ENCODE results near the gene IDI2. TPM values are rescaled to one million over a fixed set of nuclear protein-coding genes. Genes with fewer than 3 reads are reported as not detected.

The IDI2 gene
- total RNA-seq, 1 donor from 2014 or later, result not detected

DNA sequence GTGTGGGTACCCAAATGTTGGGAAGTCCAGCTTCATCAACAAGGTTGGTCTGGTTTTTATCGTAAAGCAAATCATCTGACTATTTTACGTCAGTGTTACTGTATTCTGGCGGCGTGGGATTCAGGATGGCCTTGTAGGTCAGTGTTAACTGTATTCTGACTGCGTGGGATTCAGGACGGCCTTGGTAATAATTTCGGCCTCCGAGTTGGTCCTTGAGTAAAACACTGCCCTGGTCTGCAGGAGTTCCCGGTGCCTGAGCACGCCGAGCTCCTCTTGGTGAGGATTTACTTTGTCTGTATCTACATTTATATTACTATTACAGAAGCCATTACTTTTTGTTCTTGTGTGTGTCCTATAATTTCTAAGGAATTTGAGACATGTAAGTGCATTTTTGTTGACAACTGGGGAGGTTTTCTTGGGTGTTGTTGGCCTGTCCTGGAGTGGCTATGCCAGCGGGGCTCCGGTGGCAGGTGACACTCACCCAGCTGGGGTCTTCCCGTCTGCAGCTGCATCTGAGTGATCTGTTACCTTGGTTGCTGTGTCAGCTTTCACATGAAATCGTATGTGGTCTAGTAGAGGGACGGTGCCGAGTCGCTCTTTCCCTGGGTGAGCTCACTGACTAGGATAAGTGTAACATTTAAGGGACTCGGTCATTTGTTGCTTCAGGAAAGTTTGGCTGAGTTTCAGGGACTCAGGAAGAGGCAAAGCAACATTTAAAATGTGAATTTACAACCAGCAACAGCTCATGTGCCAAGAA, 28.2 kb downstream of the IDI2 start:
- DNase-seq (ENCODE audit: extremely low spot score in 2 of 2), result no peak
- H3K9me3 ChIP-seq, result peaks cover 1% of the 10 kb centered on the region
- H3K4me3 ChIP-seq, result no peak overlapping the region
- TF ChIP-seq POLR2AphosphoS5 (IDR thresholded peaks at IDR 0.05; ENCODE audit: insufficient read depth in 1 of 2, low read depth in 1 of 2), result no peak
- intact Hi-C loops (cut with DNase I), result no loop called here
- H3K4me1 ChIP-seq, result no peaks in the 10 kb centered on the region
- no peak overlapping the region for H3K27ac ChIP-seq
- peaks cover 5 to 94% of the 10 kb centered on the region in 2 donors for H3K36me3 ChIP-seq
- no peaks in the 10 kb centered on the region for H3K27me3 ChIP-seq

GRCh38 chr10:996031-996430, 29.6 kb downstream of the IDI2 start:
- Histone ChIP-seq H3K27me3 (no peaks in the 10 kb centered on the region), H3K4me3 (no peak overlapping the region), H3K9me3 (no peaks in the 10 kb centered on the region), H3K4me1 (no peaks in the 10 kb centered on the region), H3K36me3 (peaks cover 5 to 80% of the 10 kb centered on the region in 2 donors), H3K27ac (no peak overlapping the region)
- intact Hi-C loops (cut with DNase I), result no loop called here
- TF ChIP-seq, protein P1, sequence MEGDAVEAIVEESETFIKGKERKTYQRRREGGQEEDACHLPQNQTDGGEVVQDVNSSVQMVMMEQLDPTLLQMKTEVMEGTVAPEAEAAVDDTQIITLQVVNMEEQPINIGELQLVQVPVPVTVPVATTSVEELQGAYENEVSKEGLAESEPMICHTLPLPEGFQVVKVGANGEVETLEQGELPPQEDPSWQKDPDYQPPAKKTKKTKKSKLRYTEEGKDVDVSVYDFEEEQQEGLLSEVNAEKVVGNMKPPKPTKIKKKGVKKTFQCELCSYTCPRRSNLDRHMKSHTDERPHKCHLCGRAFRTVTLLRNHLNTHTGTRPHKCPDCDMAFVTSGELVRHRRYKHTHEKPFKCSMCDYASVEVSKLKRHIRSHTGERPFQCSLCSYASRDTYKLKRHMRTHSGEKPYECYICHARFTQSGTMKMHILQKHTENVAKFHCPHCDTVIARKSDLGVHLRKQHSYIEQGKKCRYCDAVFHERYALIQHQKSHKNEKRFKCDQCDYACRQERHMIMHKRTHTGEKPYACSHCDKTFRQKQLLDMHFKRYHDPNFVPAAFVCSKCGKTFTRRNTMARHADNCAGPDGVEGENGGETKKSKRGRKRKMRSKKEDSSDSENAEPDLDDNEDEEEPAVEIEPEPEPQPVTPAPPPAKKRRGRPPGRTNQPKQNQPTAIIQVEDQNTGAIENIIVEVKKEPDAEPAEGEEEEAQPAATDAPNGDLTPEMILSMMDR (IDR thresholded peaks at IDR 0.05), result no peak
- no peak for TF ChIP-seq POLR2AphosphoS5 (IDR thresholded peaks at IDR 0.05; ENCODE audit: insufficient read depth in 1 of 2, low read depth in 1 of 2)
- TF ChIP-seq POLR2A (IDR thresholded peaks at IDR 0.05), result no peak
- DNase-seq (ENCODE audit: extremely low spot score in 2 of 2), result no peak

- no peak overlapping the region for H3K4me3 ChIP-seq
- peaks cover 5 to 75% of the 10 kb centered on the region in 2 donors for H3K36me3 ChIP-seq
- TF ChIP-seq POLR2AphosphoS5 (IDR thresholded peaks at IDR 0.05; ENCODE audit: insufficient read depth in 1 of 2, low read depth in 1 of 2), result no peak
- TF ChIP-seq, protein P1 (IDR thresholded peaks at IDR 0.05), result no peak
- no peak for TF ChIP-seq POLR2A (IDR thresholded peaks at IDR 0.05)
- H3K4me1 ChIP-seq, result peaks cover 3% of the 10 kb centered on the region
- H3K27ac ChIP-seq, result no peak overlapping the region
- H3K27me3 ChIP-seq, result no peaks in the 10 kb centered on the region
- intact Hi-C loops (cut with DNase I), result no loop called here
- no peaks in the 10 kb centered on the region for H3K9me3 ChIP-seq
- no peak for DNase-seq (ENCODE audit: extremely low spot score in 2 of 2)
Measured at GRCh38 chr10:995559-995926, 30.1 kb downstream of the IDI2 start.

DNA sequence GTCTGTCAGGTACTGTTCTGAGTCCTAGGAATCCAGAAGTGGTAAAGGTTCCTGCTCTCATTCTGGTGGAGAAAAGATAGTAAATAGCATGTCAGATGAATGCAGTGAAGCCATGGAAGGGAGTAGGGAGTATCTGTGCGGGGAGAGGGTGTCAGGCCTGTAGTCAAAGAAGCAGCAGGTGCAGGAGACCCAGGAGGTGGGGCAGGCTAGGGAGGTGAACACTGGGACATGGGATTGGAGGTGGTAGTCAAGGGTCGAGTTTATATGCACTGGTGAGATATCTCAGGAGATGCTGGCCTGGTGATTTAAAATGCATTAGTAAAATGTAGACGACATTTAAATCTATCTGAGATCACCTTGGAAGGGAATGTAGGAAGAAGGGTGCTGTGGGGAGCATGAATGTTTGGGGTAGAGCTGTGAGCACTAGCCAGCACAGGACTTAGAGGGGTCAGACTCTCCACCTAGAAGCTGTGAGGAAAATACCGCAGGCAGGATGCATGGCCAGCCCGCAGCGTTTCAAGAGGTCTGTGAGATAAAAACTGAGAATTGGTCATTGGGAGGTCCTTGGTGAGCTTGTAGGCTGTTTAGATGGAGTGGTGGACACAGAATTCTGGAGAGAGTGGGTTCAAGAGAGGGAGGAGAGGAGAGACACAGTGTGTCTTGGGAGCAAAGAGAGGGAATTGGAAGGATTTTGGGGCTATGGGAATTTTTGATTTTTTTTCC, 30.7 kb downstream of the IDI2 start:
- Histone ChIP-seq H3K27me3 (no peaks in the 10 kb centered on the region), H3K9me3 (no peaks in the 10 kb centered on the region), H3K36me3 (peaks cover 5 to 70% of the 10 kb centered on the region in 2 donors), H3K4me1 (peaks cover 8% of the 10 kb centered on the region), H3K27ac (no peak overlapping the region), H3K4me3 (no peak overlapping the region)
- TF ChIP-seq POLR2A (IDR thresholded peaks at IDR 0.05) (no peak), POLR2AphosphoS5 (IDR thresholded peaks at IDR 0.05; ENCODE audit: insufficient read depth in 1 of 2, low read depth in 1 of 2) (no peak)
- TF ChIP-seq, protein P1 (IDR thresholded peaks at IDR 0.05), result no peak
- intact Hi-C loops (cut with DNase I), result no loop called here
- DNase-seq (ENCODE audit: extremely low spot score in 2 of 2), result no peak

- intact Hi-C loops (cut with DNase I), result no loop called here
- Histone ChIP-seq H3K4me3 (no peak overlapping the region), H3K27me3 (no peaks in the 10 kb centered on the region), H3K36me3 (peaks cover 5 to 48% of the 10 kb centered on the region in 2 donors), H3K9me3 (no peaks in the 10 kb centered on the region), H3K27ac (no peak overlapping the region), H3K4me1 (peaks cover 20% of the 10 kb centered on the region)
- DNase-seq (ENCODE audit: extremely low spot score in 2 of 2), result no peak
- TF ChIP-seq, protein P1 (IDR thresholded peaks at IDR 0.05), result no peak
- TF ChIP-seq POLR2AphosphoS5 (IDR thresholded peaks at IDR 0.05; ENCODE audit: insufficient read depth in 1 of 2, low read depth in 1 of 2), result no peak
- TF ChIP-seq POLR2A (IDR thresholded peaks at IDR 0.05), result no peak
Measured at GRCh38 chr10:992871-993270, 32.8 kb downstream of the IDI2 start.
